Stimulated activated CD4-positive, alpha-beta T cell treated with anti-CD3 and anti-CD28 coated beads, Interleukin-12 subunit alpha, Interleukin-12 subunit beta, amount 100 ng/mL, for 48 hours (primary cell): Measurements from ENCODE around the gene DNM3.
"Not testable (repeated sequence)": the region's sequence is repeated elsewhere in the genome, so short reads cannot be mapped to it uniquely, and the experiment has no call there.

ENCODE experiments used
- DNase-seq, 3 donors: peaks; one replicate each; pipeline ENCODE4 v3.0.0-alpha.2; 2020; ENCODE audit warnings: low read depth in 2 of 3, low spot score in 1 of 3

Gene DNM3

DNA sequence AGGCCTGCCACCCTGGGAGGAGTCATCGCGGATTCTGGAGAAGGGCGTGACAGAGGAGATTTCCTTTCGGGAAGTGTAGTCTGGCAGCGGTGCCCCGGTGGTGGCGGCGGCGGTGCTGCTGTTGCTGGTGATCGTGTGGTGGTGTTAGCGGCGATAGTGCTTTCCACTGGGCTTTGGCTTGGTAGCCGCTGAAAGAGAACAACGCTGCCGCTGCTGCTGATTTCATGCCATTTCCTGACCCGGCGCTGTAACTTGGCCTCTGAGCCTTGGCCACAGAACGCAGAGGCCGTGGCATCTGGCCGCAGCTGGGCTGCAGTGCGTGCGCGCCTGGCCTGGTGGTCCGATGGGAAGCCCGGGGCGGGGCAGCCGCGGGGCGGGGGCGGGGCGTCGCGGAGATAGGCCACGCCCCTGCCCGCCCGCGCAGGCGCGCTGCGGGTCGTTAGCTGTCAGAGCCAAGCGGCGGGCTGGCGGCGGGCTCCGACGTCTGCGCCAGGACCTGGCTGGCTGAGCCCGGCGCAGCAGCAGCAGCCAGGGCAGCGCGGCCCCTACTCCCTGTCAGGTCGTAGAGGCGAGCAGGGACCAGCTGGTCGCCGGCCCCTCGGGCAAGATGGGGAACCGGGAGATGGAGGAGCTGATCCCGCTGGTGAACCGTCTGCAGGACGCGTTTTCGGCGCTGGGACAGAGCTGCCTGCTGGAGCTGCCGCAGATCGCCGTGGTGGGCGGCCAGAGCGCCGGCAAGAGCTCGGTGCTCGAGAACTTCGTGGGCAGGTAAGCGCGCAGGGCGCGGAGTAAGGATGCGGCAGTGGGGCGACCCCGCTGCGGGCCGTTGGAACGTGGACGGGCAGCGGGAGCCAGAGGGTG lies at the start of gene DNM3:
TSS of gene DNM3 (plus strand) at position 449 of the 861 bp plus-strand sequence. CDS start at position 608, 159 bp downstream.
- peak; percentile 31 to 69 (median 50) for DNase-seq

- no peak for DNase-seq
Measured at GRCh38 chr1:171792656-171793369, 48.5 kb upstream of the DNM3 start.

- no peak for DNase-seq
Measured at GRCh38 chr1:171793636-171794035, 47.7 kb upstream of the DNM3 start.

GRCh38 chr1:171794085-171794484 lies 47.2 kb upstream of the DNM3 start:
- peak; percentile 33 to 49 (median 40) for DNase-seq

DNA sequence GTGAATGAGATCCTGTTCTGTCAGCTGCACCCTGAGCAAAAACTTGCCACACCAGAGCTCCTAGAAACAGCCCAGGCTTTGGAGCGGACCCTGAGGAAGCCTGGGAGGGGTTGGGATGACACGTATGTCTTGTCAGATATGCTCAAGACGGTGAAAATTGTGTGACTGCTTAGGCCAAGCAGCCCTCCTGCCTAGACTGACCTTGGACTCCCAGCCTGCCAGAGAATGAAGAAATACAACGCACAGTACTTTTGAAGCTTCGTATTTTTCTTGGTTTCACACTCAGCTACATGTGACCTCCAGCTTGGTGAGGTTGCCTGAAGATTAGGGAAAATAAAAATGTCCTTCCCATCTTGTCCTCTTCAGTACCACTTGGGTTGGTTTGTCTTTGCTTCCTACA lies 44.7 kb upstream of the DNM3 start:
- DNase-seq = no peak

DNA sequence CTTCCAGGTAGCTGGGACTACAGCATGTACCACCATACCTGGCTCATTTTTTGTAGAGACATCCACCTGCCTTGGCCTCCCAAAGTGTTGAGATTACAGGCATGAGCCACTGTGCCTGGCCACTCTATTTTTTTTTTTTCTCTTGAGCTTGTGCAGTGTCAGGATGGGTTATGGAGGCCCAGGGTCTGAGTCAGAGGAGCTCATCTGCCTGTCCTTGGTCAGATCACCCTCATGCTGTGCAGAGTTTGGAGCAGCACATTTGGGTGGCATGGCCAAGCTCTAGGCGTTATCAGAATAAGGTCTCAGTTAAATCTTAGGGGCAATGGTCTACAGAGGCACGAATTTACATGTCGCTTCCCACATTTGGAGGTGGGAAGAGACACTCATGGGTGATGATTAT lies 43.0 kb upstream of the DNM3 start:
- no peak for DNase-seq

- DNase-seq = no peak
Measured at GRCh38 chr1:171798765-171799164, 42.5 kb upstream of the DNM3 start.

DNA sequence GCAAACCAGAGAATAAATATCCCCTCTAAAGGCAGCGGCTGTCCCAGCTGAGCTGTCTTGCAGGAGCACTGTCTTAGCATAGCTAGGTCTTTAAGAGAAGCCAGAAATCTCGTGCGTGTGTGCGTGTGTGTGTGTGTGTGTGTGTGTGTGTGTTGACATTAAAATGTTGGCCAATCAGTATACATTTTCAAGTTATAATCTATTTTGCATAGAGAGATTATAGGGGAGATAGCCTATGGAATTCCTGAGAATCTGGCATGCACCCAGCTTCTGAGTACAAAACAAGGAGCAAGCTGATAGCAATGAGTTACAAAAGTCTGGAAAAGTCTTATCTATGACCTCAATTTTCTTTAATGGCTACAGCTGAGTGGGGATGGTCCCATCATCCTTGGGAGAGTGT lies 42.1 kb upstream of the DNM3 start:
- no peak for DNase-seq

DNA sequence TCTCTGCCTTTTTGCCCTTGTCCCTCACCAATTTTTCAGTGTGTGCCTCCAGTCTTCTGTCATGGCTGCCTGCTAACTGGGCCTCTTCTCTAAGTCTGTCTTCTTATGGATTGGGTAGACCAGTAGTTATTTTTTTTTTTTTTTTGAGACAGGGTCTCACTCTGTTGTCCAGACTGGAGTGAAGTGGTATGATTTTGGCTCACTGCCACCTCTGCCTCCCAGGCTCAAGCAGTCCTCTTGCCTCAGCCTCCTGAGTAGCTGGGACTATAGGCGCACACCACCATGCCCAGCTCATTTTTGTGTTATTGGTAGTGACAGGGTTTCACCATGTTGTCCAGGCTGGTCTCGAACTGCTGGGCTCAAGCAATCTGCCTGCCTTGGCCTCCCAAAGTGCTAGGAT lies 41.6 kb upstream of the DNM3 start:
- not testable (repeated sequence) for DNase-seq

- no peak for DNase-seq
Measured at GRCh38 chr1:171800342-171800741, 41.0 kb upstream of the DNM3 start.

DNA sequence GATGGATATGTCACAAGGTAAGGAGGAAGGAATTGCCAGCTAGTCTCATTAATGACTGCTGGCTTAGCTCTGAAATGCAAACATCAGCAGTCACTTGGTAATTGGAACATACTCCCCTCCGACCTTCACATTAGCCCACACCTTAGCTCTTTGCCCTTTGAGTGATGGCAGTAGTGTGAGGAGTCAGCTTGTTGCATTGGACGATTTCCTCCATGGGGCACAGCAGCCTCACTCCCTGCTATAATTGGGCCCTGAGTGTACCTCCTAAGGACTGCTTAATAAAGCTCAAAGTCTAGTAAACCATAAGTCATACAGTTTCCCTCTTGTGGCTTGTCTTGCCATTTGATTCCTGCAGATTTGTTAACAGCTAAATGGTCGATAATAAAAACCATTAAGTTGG lies 40.4 kb upstream of the DNM3 start:
- DNase-seq = no peak

DNA sequence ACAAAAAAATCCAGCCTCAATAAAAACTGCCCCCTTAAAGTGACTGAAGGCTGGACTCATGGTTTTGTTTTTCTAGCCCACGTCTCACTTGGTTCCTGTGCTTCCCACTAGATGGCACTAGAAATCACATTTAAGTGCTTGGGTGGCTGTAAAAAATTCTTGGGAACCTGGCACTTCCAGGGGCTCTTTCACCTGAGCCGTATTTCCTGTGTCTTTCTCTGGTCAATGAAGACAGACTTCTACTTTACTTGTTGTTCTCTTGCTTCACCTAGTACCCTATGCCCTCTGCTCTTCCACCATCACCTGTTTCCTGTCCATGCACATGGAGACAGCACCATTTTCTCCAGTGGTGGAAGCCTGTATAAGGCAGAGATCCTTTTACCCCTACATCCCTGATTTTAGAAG lies 39.8 kb upstream of the DNM3 start:
- DNase-seq = peak in 1 of 3 donors; percentile 14

DNA sequence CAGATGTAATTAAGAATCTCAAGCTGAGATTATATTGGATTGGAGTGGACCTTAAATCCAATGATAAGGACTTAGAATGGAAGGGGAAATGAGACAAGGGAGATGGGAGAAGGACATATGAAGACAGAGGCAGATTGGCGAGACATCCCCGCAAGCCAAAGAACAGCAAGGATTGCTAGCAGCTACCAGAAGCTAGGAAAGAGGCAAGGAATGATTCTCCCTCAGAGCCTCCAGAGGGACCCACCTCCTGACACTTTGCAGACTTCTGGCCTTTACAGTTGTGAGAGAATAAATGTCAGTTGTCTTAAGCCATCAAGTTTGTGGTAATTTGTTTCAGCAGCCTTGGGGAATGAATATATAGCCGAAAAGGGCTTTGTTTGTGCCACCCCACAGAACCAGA lies 39.1 kb upstream of the DNM3 start:
- no peak for DNase-seq

GRCh38 chr1:171803045-171803444 lies 38.3 kb upstream of the DNM3 start:
- no peak for DNase-seq

- DNase-seq = no peak
Measured at GRCh38 chr1:171803461-171804022, 37.8 kb upstream of the DNM3 start.

DNA sequence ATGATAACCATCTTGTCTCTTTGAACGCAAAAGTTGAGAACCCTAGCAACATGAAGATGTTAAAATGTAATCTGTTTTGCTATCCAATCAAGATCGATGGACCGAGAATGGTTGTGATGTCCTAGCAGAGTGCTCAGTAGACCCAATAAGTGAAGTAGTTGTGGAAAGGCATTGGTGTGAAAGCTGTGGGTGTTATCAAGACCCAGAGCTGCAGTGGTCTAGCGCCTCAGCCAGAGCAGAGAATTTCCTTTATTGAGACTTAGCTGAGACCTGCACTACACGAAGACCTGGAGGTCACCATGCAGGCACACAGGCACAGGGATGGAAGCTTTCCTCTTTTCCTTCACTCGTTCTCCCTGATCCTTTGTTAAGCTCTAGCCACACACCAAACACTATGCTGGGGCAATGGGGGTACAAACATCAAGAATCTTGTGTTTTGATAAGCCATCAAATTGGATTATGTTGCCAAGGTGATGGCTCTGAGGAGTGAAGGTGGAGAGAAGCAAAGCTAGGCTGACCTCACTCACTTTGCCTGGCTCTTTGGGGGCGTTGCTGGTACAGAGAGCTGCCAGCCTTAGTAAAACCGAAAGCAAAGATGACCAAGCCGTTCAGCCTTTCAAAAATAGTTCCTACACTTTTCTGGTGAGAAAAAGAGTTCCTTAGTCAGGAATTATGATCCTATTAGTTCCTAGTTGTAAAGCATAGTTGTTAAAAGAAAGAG lies 35.7 kb upstream of the DNM3 start:
- DNase-seq = no peak

DNA sequence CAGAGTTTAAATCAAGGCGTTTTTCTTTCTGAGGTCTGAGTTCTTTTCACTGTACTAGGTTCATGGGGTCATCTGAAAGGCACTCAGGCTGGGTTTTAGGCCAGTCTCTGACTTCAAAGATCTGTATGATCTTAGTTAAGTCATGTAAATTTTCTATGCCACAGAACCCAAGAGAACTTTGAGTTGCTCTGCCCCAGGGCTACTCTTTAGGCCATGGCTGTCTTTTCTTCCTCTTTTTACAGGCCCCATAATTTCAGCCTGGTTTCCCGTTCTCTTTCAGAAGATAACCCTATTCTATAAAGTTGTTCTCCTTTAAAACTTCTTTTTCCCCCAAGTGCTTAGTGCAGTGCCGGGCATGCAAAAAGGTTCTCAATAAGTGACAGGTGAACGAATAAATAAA lies 33.7 kb upstream of the DNM3 start:
- DNase-seq = no peak

GRCh38 chr1:171809834-171810233 lies 31.5 kb upstream of the DNM3 start:
- no peak for DNase-seq

- DNase-seq = no peak
Measured at GRCh38 chr1:171811672-171812071, 29.6 kb upstream of the DNM3 start.

DNA sequence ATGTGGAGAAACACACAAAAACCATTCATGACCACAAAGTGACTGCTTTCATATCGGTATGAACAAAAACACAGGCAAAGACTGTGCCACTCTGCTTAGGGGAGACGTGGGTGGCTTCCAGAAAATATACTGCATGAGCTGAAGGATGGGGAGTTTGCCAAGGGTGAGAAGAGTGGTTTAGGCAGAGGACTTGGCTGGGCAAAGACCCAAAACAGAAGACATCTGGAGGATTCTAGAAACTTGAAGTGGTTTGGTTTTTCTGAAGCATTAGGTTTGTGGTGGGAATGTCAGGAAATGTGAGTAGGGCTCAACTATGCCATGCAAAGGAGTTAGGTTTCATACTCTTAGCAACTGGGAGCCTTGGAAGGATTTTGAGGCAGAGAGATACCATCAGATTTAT lies 26.6 kb upstream of the DNM3 start:
- no peak for DNase-seq

GRCh38 chr1:171816300-171816901 lies 24.9 kb upstream of the DNM3 start:
- DNase-seq = no peak
